GM18498 (cell line): ENCODE measurements around the gene IGLL1.
"Not testable (repeated sequence)": the region's sequence is repeated elsewhere in the genome, so short reads cannot be mapped to it uniquely, and the experiment has no call there.

Experiments
- ATAC-seq: cut with Tn5 transposase; IDR thresholded peaks from one replicate; pipeline ENCODE4 v1.9.1; 2021; ENCODE audit warnings: mild to moderate bottlenecking, moderate library complexity; ENCODE audit not compliant: unreplicated experiment

The IGLL1 gene

GRCh38 chr22:23565305-23565914 is 14.7 kb downstream of the IGLL1 start:
- no peak for ATAC-seq

GRCh38 chr22:23564276-23564675 is 15.8 kb downstream of the IGLL1 start:
- no peak for ATAC-seq

GRCh38 chr22:23563111-23563510 is 17.0 kb downstream of the IGLL1 start:
- no peak for ATAC-seq

DNA sequence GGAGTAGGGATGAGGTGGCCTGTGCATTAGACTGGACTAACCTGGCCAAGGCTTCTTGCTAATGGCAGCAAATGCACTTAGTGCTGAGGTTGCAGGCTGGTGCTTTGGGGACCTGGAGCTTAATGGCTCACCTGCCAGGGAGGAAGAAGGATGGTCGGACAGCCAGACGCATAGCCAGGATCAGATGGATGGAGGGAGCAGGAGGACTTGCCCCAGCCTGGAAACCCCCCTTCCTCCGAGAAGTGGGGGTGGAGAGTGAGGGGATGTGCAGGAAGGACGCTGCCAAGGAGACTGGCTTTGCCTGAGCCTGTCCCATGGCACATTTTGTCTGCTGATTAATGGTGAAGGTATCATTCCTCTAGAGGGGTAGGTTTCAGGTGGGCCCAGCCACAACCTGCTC is 17.9 kb downstream of the IGLL1 start:
- ATAC-seq, result no peak

- not testable (repeated sequence) for ATAC-seq
Measured at GRCh38 chr22:23561025-23561510, 19.0 kb downstream of the IGLL1 start.

DNA sequence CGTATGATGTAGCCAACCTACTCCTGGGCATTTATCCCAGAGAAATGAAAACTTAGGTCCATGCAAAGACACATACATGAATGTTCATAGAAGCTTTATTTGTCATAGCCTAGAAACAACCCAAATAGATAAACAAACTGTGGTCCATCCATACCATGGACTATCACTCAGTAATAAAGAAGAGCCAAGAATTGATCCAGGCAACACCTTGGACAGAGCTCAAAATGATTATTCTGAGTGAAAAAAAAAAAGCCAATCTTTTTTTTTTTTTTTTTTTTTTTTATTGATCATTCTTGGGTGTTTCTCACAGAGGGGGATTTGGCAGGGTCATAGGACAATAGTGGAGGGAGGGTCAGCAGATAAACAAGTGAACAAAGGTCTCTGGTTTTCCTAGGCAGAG is 19.9 kb downstream of the IGLL1 start:
- not testable (repeated sequence) for ATAC-seq

- ATAC-seq, result no peak
Measured at GRCh38 chr22:23557467-23557866, 22.6 kb downstream of the IGLL1 start.

- no peak for ATAC-seq
Measured at GRCh38 chr22:23557036-23557435, 23.1 kb downstream of the IGLL1 start.

- no peak for ATAC-seq
Measured at GRCh38 chr22:23556026-23556620, 24.0 kb downstream of the IGLL1 start.

DNA sequence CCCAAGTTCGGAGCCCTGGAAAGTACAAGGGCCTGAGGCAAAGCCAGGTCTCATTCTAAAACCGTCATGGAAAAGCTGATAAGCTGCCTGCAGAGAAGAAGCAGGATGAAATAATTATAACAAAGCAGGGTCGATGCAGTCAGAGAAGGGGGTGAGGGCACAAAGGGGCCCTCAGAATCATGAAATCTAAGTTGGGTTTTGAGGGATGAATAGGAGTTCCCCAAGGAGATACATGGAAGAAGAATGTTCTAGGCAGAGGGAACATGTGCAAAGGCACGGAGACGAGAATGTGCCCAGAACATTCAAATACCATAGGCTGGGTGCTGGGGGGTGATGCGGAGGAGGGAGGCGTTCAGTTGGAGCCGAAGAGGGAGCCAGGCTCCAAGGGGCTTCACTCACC is 25.0 kb downstream of the IGLL1 start:
- ATAC-seq, result no peak

DNA sequence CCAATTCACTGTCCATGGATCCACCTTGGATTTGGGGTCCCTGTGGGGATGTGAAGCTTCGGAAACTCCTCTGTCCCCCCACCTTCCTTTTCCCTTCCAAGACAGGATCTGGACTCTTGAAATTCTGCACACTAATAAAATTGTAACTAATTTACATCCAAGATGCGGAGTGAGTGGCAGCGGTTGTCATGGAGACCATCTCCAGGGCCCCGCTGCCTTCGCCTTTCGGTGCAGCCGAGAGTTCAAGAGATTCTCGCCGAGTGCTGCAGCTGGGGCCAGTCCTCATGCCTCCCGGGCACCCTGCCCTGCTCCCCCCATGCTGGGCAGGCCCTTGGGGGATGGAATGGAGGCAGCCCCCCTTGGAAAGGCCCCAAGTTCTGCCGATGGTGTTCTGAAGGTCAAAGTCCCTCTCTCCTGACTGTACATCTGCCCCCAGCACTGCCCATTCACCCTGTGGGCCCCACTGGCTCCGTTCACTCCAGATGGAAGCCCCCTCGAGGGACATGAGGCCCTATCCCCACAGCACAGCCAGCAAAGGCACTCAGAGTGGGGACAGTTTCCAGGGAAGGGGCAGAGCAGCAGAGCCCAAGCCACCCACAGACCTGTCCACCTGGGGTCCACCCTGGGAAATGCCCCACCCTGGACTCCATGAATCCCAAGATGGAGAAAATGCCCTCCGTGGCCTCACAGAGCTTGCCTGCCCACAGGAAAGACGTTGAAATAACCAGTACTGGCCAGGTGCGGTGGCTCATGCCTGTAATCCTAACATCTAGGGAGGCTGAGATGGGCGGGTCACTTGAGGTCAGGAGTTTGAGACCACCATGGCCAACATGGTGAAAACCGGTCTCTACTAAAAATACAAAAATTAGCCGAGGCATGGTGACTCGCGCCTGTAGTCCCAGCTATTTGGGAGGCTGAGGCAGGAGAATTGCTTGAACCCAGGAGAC is 25.9 kb downstream of the IGLL1 start:
- ATAC-seq, result no peak

DNA sequence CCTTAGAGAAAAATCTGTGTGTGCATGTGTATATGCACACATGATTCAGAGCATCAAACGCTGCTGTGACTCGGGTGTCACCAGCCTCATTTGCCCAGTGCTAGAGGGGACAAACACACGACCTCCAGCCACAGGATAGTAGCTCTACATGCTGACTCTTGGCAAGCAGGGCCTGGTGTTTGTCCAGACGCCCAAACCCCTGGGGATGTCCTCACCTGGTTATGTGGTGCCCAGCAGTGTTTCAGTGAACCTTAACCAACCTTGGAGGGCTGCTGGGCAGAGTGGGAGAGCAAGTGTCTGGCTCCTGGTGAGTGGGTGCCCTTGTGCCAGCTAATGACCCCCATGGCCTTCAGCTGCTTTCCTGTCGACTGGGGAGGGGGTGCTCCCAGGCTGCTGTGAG is 26.7 kb downstream of the IGLL1 start:
- ATAC-seq, result no peak

GRCh38 chr22:23552573-23552972 is 27.5 kb downstream of the IGLL1 start:
- ATAC-seq, result no peak

GRCh38 chr22:23551385-23551784 is 28.7 kb downstream of the IGLL1 start:
- no peak for ATAC-seq

GRCh38 chr22:23550049-23550650 is 29.9 kb downstream of the IGLL1 start:
- ATAC-seq, result no peak

GRCh38 chr22:23549198-23549595 is 30.9 kb downstream of the IGLL1 start:
- no peak for ATAC-seq

DNA sequence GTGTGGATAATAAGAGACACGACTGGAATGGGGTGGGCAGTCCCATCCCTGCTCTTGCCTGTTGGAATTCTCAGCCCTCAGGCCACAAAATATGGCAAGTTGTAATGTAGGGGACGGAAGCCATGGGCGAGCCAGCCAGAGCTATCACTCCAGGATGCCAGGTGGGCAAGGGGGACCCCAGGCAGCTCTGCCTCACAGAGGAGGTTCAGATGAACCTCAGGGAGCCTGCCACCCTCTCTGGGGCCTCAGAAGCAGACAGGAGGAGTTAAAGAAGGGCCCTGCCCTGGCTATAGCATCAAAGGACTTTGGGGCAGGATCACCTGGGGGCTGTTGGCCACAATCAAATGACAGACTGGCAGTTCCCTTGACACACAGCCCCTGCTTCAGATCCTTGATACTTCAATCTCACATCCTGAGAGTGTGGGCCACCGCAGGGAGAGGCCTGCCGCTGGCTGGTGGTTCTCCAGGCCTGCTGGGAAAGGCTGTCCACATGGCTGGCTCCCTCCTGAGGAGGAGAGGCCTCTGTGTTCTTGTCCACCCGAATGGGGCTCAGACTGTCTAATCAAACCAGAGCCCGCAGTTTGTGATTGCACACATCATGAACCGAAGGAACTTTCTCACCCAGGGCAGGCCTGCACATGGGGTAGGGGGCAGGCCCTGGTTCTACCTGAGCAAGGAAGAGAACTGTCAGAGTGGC is 31.4 kb downstream of the IGLL1 start:
- ATAC-seq, result no peak

DNA sequence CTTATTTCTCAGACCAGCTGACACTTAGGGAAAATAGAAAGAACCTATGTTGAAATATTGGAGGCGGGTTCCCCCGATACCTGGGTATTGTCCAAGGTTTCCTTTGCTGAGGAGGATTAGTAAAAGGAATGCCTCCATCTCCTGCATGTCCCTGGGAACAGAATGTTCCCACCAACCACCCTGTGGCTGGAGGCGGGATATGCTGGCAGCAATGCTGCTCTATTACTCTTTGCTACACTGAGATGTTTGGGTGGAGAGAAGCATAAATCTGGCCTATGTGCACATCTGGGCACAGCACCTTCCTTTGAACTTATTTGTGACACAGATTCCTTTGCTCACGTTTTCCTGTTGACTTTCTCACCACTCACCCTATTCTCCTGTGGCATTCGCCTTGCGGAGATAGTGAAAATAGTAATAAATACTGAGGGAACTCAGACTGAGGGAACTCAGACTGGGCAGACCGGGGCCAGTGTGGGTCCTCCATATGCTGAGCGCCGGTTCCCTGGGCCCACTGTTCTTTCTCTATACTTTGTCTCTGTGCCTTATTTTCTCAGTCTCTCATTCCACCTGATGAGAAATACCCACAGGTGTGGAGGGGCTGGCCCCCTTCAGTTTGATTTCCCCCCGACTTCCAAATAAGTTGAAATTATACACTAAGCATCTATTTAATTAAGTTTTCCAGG is 32.1 kb downstream of the IGLL1 start:
- no peak for ATAC-seq

- ATAC-seq, result not testable (repeated sequence)
Measured at GRCh38 chr22:23547382-23547781, 32.7 kb downstream of the IGLL1 start.

DNA sequence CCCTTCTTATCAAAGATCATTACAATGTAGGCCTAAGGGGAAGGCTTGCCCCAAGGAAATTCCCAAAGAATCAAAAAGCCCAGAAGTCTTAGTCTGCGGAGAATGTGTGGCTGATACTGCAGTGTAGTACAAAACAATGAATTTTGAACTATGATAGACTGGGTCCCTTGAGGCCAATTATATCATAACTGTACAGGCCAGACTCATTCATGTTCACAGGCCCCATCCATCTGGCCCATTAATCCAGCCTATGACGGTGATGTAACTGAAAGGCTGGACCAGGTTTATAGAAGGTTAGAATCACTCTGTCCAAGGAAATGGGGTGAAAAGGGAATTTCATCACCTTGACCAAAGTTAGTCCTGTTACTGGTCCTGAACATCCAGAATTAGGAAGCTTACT is 35.2 kb downstream of the IGLL1 start:
- no peak for ATAC-seq
